Activated naive CD4-positive, alpha-beta T cell treated with Interleukin-2 at 50 U/mL for 16 hours (primary cell): ENCODE data around the gene FARP1.

Source experiments
- DNase-seq: peaks from one replicate; pipeline ENCODE4 v3.0.0-alpha.2; 2020

The FARP1 gene

GRCh38 chr13:98141509-98142379 lies 1.1 kb upstream of the FARP1 start:
- DNase-seq = no peak

GRCh38 chr13:98143157-98143553 lies 261 bp downstream of the FARP1 start:
- DNase-seq = no peak

GRCh38 chr13:98143601-98144026 lies 720 bp downstream of the FARP1 start:
- DNase-seq = no peak

GRCh38 chr13:98144027-98144741 lies 1.3 kb downstream of the FARP1 start:
- no peak for DNase-seq

- DNase-seq = no peak
Measured at GRCh38 chr13:98144801-98145350, 2.0 kb downstream of the FARP1 start.

- DNase-seq = no peak
Measured at GRCh38 chr13:98147521-98147920, 4.6 kb downstream of the FARP1 start.

- DNase-seq = no peak
Measured at GRCh38 chr13:98150832-98151479, 8.1 kb downstream of the FARP1 start.

GRCh38 chr13:98155475-98156109 lies 12.7 kb downstream of the FARP1 start:
- no peak for DNase-seq

- no peak for DNase-seq
Measured at GRCh38 chr13:98156259-98156658, 13.4 kb downstream of the FARP1 start.

GRCh38 chr13:98157188-98157587 lies 14.3 kb downstream of the FARP1 start:
- DNase-seq = no peak

GRCh38 chr13:98157609-98158008 lies 14.7 kb downstream of the FARP1 start:
- no peak for DNase-seq

GRCh38 chr13:98158172-98158899 lies 15.4 kb downstream of the FARP1 start:
- DNase-seq = no peak

GRCh38 chr13:98162935-98163334 lies 20.0 kb downstream of the FARP1 start:
- no peak for DNase-seq

GRCh38 chr13:98169331-98169730 lies 26.4 kb downstream of the FARP1 start:
- DNase-seq = no peak

GRCh38 chr13:98171900-98172589 lies 29.2 kb downstream of the FARP1 start:
- no peak for DNase-seq

- DNase-seq = no peak
Measured at GRCh38 chr13:98172590-98173422, 29.9 kb downstream of the FARP1 start.

- no peak for DNase-seq
Measured at GRCh38 chr13:98173431-98174152, 30.7 kb downstream of the FARP1 start.

- no peak for DNase-seq
Measured at GRCh38 chr13:98174307-98174706, 31.4 kb downstream of the FARP1 start.

- DNase-seq = no peak
Measured at GRCh38 chr13:98175043-98175442, 32.1 kb downstream of the FARP1 start.

GRCh38 chr13:98175823-98176222 lies 32.9 kb downstream of the FARP1 start:
- no peak for DNase-seq
